Stimulated activated CD4-positive, alpha-beta T cell treated with anti-CD3 and anti-CD28 coated beads, Interleukin-2, amount 100 ng/mL, for 4 hours (primary cell): ENCODE data around the gene C2orf49.
A peak's percentile ranks its signal among the peaks of the same experiment; 100 is the strongest.
"Not testable (repeated sequence)": the region's sequence is repeated elsewhere in the genome, so short reads cannot be mapped to it uniquely, and the experiment has no call there.

Experiments used
- DNase-seq: peaks from one replicate; pipeline ENCODE4 v3.0.0-alpha.2; 2020; ENCODE audit warnings: low read depth

C2orf49 gene

GRCh38 chr2:105321875-105322646, 15.3 kb upstream of the C2orf49 start:
- no peak for DNase-seq

GRCh38 chr2:105323111-105323510, 14.2 kb upstream of the C2orf49 start:
- no peak for DNase-seq

GRCh38 chr2:105324101-105324500, 13.2 kb upstream of the C2orf49 start:
- no peak for DNase-seq

- no peak for DNase-seq
Observed at GRCh38 chr2:105324732-105325131, 12.6 kb upstream of the C2orf49 start.

GRCh38 chr2:105325389-105325963, 11.9 kb upstream of the C2orf49 start:
- DNase-seq, result no peak

- DNase-seq, result not testable (repeated sequence)
Observed at GRCh38 chr2:105327271-105327670, 10.1 kb upstream of the C2orf49 start.

- no peak for DNase-seq
Observed at GRCh38 chr2:105327690-105328089, 9.7 kb upstream of the C2orf49 start.

GRCh38 chr2:105328281-105329196, 8.8 kb upstream of the C2orf49 start:
- no peak for DNase-seq

GRCh38 chr2:105329197-105329554, 8.2 kb upstream of the C2orf49 start:
- peak; percentile 9 for DNase-seq

- DNase-seq, result peak; percentile 28
Observed at GRCh38 chr2:105329561-105330495, 7.5 kb upstream of the C2orf49 start, which contains the start of gene TGFBRAP1. Gene TGFBRAP1, minus strand, starts transcription at chr2:105329735. Its CDS starts 21,434 bp downstream, at chr2:105308301.

GRCh38 chr2:105330681-105331375, 6.5 kb upstream of the C2orf49 start:
- DNase-seq, result no peak

GRCh38 chr2:105334211-105334610, 3.1 kb upstream of the C2orf49 start:
- DNase-seq, result no peak

GRCh38 chr2:105335469-105335868, 1.9 kb upstream of the C2orf49 start:
- no peak for DNase-seq

- no peak for DNase-seq
Observed at GRCh38 chr2:105336786-105337121, 586 bp upstream of the C2orf49 start.

- DNase-seq, result no peak
Observed at GRCh38 chr2:105338020-105338385, 663 bp downstream of the C2orf49 start.

- no peak for DNase-seq
Observed at GRCh38 chr2:105339414-105339813, 2.1 kb downstream of the C2orf49 start.

GRCh38 chr2:105344704-105345345, 7.5 kb downstream of the C2orf49 start:
- no peak for DNase-seq

GRCh38 chr2:105357122-105357521, 19.8 kb downstream of the C2orf49 start:
- no peak for DNase-seq

- DNase-seq, result no peak
Observed at GRCh38 chr2:105358593-105358992, 21.3 kb downstream of the C2orf49 start.

GRCh38 chr2:105361102-105361889, 24.0 kb downstream of the C2orf49 start:
- peak; percentile 26 for DNase-seq
